SK-N-SH (cell line): ENCODE data around the gene DNAJC1. TPM values are rescaled to one million over a fixed set of nuclear protein-coding genes. Genes with fewer than 3 reads are reported as not detected.

ENCODE experiments used
- CTCF ChIA-PET: fragments of 300-600, 350-600 bp; formaldehyde crosslinking; extraction: SDS; loops from one replicate; lab custom pipeline; 2021; lab: Yijun Ruan, JAX
- POLR2A ChIA-PET: fragments of 350-600 bp; sonication (Branson Sonifier 250); formaldehyde crosslinking; extraction: SDS; loops from one replicate; lab custom pipeline; 2020; ENCODE audit warnings: antibody characterized with exemption, inconsistent platforms; lab: Yijun Ruan, JAX
- DNase-seq: peaks from one replicate; pipeline ENCODE4 v3.0.0; 2012
- H2AFZ ChIP-seq: fragments of 200-600 bp; sonication (generic); 2 replicates; pipeline ENCODE4 v1.8.1; 2016; ENCODE audit warnings: antibody characterized with exemption, mild to moderate bottlenecking, low read depth
- H3F3A ChIP-seq: fragments of 200-600 bp; sonication (generic); replicated peaks from 2 replicates; pipeline ENCODE3; 2016; ENCODE audit warnings: antibody characterized with exemption, mild to moderate bottlenecking; ENCODE audit not compliant: insufficient read depth
- H3K27ac ChIP-seq, 2 experiments: fragments of 200-500 bp in 1 of 2; fragments of 200-600 bp in 1 of 2; sonication (Bioruptor generic) in 1 of 2; sonication (generic), shearing (Covaris generic) in 1 of 2; 2 replicates each; pipeline versions ENCODE4 v1.5.1 to v1.6.1; 2014 to 2016; ENCODE audit warnings: low read depth in 2 of 2, inconsistent platforms in 1 of 2, low read length in 1 of 2, mild to moderate bottlenecking in 1 of 2, mixed read lengths in 1 of 2
- H3K27me3 ChIP-seq: fragments of 200-600 bp; sonication (generic), shearing (Covaris generic); 2 replicates; pipeline ENCODE4 v1.6.1; 2016; ENCODE audit warnings: mixed run types; ENCODE audit not compliant: insufficient read depth
- H3K36me3 ChIP-seq, 2 experiments: fragments of 200-500 bp in 1 of 2; fragments of 200-600 bp in 1 of 2; sonication (Bioruptor generic) in 1 of 2; sonication (generic) in 1 of 2; replicated peaks in 1 of 2; 2 replicates each; pipeline versions ENCODE3 to v1.5.1; 2014 to 2016; ENCODE audit warnings: low read length in 1 of 2, mild to moderate bottlenecking in 1 of 2; ENCODE audit not compliant: insufficient read depth in 2 of 2, control insufficient read depth in 1 of 2
- H3K4me1 ChIP-seq, 2 experiments: fragments of 200-500 bp in 1 of 2; fragments of 200-600 bp in 1 of 2; sonication (Bioruptor generic) in 1 of 2; sonication (generic), shearing (Covaris generic) in 1 of 2; 2 replicates each; pipeline versions ENCODE4 v1.5.1 to v1.6.1; 2014 to 2016; ENCODE audit warnings: low read depth in 1 of 2, low read length in 1 of 2, mixed run types in 1 of 2; ENCODE audit not compliant: insufficient read depth in 2 of 2, control insufficient read depth in 1 of 2
- H3K4me2 ChIP-seq: fragments of 200-600 bp; sonication (generic), shearing (Covaris generic); 2 replicates; pipeline ENCODE4 v1.6.1; 2017; ENCODE audit warnings: mixed run types
- H3K4me3 ChIP-seq, 2 experiments: fragments of 200-500 bp in 1 of 2; fragments of 200-600 bp in 1 of 2; sonication (Bioruptor generic) in 1 of 2; sonication (generic), shearing (Covaris generic) in 1 of 2; 2 replicates each; pipeline versions ENCODE4 v1.5.1 to v1.8.1; 2014 to 2016; ENCODE audit warnings: low read depth in 2 of 2, inconsistent platforms in 1 of 2, low read length in 1 of 2, mild to moderate bottlenecking in 1 of 2, mixed read lengths in 1 of 2, moderate library complexity in 1 of 2
- H3K79me2 ChIP-seq: fragments of 200-600 bp; sonication (generic); 2 replicates; pipeline ENCODE4 v1.8.1; 2017; ENCODE audit warnings: mild to moderate bottlenecking; ENCODE audit not compliant: insufficient read depth
- H3K9ac ChIP-seq: fragments of 200-600 bp; sonication (generic); 2 replicates; pipeline ENCODE4 v1.6.1; 2017; ENCODE audit warnings: mixed run types
- H3K9me2 ChIP-seq: fragments of 200-600 bp; sonication (generic); 2 replicates; pipeline ENCODE4 v1.6.1; 2017; ENCODE audit warnings: mixed run types
- H3K9me3 ChIP-seq: fragments of 200-600 bp; sonication (generic); 2 replicates; pipeline ENCODE4 v1.6.1; 2017; ENCODE audit warnings: mixed run types, mild to moderate bottlenecking, moderate library complexity
- H4K20me1 ChIP-seq: fragments of 200-600 bp; sonication (generic); 2 replicates; pipeline ENCODE4 v1.6.1; 2017; ENCODE audit warnings: mild to moderate bottlenecking, mixed run types; ENCODE audit not compliant: insufficient read depth
- EP300 ChIP-seq, 2 experiments: IDR thresholded peaks; 2 replicates each; pipeline versions ENCODE4 v1.4.0 to v1.6.1; 2012; ENCODE audit warnings: borderline replicate concordance in 1 of 2, low read depth in 1 of 2, low read length in 1 of 2
- FOSL2 ChIP-seq: IDR thresholded peaks from 2 replicates; pipeline ENCODE4 v1.4.0; 2012; ENCODE audit warnings: low read depth, mild to moderate bottlenecking, moderate library complexity, borderline replicate concordance
- FOXJ3 ChIP-seq: sonication (generic); formaldehyde crosslinking; IDR thresholded peaks from 2 replicates; pipeline ENCODE4 v1.5.1; 2020; ENCODE audit warnings: mild to moderate bottlenecking, missing genetic modification reagents
- GABPA ChIP-seq: IDR thresholded peaks from 2 replicates; pipeline ENCODE4 v1.4.0; 2012; ENCODE audit warnings: low read depth, mild to moderate bottlenecking
- MAX ChIP-seq: IDR thresholded peaks from 2 replicates; pipeline ENCODE4 v1.4.0; 2012; ENCODE audit warnings: low read depth
- MEF2A ChIP-seq: IDR thresholded peaks from 2 replicates; pipeline ENCODE4 v1.4.0; 2012; ENCODE audit warnings: low read depth, borderline replicate concordance
- PBX3 ChIP-seq: IDR thresholded peaks from 2 replicates; pipeline ENCODE4; 2012
- POLR2AphosphoS5 ChIP-seq: IDR thresholded peaks from 2 replicates; pipeline ENCODE4 v1.6.1; 2012; ENCODE audit warnings: low read depth, low read length
- RXRA ChIP-seq: IDR thresholded peaks from 2 replicates; pipeline ENCODE4 v1.4.0; 2012; ENCODE audit warnings: low read depth, mild to moderate bottlenecking, borderline replicate concordance
- SIN3A ChIP-seq: IDR thresholded peaks from 2 replicates; pipeline ENCODE4 v1.6.1; 2012; ENCODE audit warnings: low read depth, mild to moderate bottlenecking, low read length, moderate library complexity, borderline replicate concordance
- SMC3 ChIP-seq: IDR thresholded peaks from 2 replicates; pipeline ENCODE4 v1.6.1; 2012; ENCODE audit warnings: low read depth, low read length, improper control_type of control experiment
- TAF1 ChIP-seq: IDR thresholded peaks from 2 replicates; pipeline ENCODE4 v1.6.1; 2012; ENCODE audit warnings: low read depth, mild to moderate bottlenecking, low read length, moderate library complexity, borderline replicate concordance
- USF1 ChIP-seq: IDR thresholded peaks from 2 replicates; pipeline ENCODE4 v1.4.0; 2012; ENCODE audit warnings: low read depth, borderline replicate concordance
- WGBS: methylation state at CpG from one replicate; pipeline ENCODE4 v1.1.6; 2017; ENCODE audit warnings: low lambda C conversion rate; 5-methylcytosine and 5-hydroxymethylcytosine counted together
- polyA plus RNA-seq, 3 experiments: library from polyadenylated mRNA; depleted of rRNA; stranded (reverse); fragments of >200 nt; gene quantifications; 2 replicates each; pipeline ENCODE4 v1.2.3, GENCODE V29; 2012

Gene DNAJC1
- polyA plus RNA-seq, 1 of the 3 experiments (the other 2 are of a cell fraction): 9.3 TPM

- Histone ChIP-seq H3K4me3 (no peak overlapping the region), H3F3A (no peaks in the 10 kb centered on the region), H3K9ac (no peak overlapping the region), H3K27ac (no peak overlapping the region), H4K20me1 (no peaks in the 10 kb centered on the region), H3K9me3 (peaks cover 27% of the 10 kb centered on the region), H3K79me2 (no peaks in the 10 kb centered on the region), H3K4me1 (no peaks in the 10 kb centered on the region), H3K36me3 (peaks cover 0 to 12% of the 10 kb centered on the region in 2 experiments), H3K4me2 (no peak overlapping the region), H3K9me2 (no peaks in the 10 kb centered on the region), H3K27me3 (no peaks in the 10 kb centered on the region), H2AFZ (no peak overlapping the region)
- no peak for DNase-seq
- ChIA-PET CTCF (no interaction called here), POLR2A (no interaction called here)
- TF ChIP-seq EP300 (IDR thresholded peaks at IDR 0.05; ENCODE audit: borderline replicate concordance in 1 of 2, low read depth in 1 of 2, low read length in 1 of 2) (no peak), MEF2A (no peak), POLR2AphosphoS5 (no peak), SIN3A (no peak)
Measured at GRCh38 chr10:21830037-21830436, 173.5 kb downstream of the DNAJC1 start.

- no peak overlapping the region for H2AFZ ChIP-seq
- no peaks in the 10 kb centered on the region for H3K79me2 ChIP-seq
- no peak overlapping the region for H3K27ac ChIP-seq
- no peak for DNase-seq
- H3K9me3 ChIP-seq: peaks cover 30% of the 10 kb centered on the region
- no peaks in the 10 kb centered on the region for H3K9me2 ChIP-seq
- no peak overlapping the region for H3K9ac ChIP-seq
- 90% methylated on average over 3 of the region's 3 CpGs for WGBS
- H3F3A ChIP-seq: no peaks in the 10 kb centered on the region
- peaks cover 0 to 9% of the 10 kb centered on the region in 2 experiments for H3K36me3 ChIP-seq
- TF ChIP-seq SMC3 (no peak), MAX (no peak), RXRA (no peak), FOSL2 (no peak), FOXJ3 (CRISPR knock-in tag) (no peak), GABPA (no peak), PBX3 (no peak), TAF1 (no peak), USF1 (no peak)
- H3K27me3 ChIP-seq: no peaks in the 10 kb centered on the region
- POLR2A ChIA-PET: no interaction called here
- no peak overlapping the region for H3K4me2 ChIP-seq
- no peaks in the 10 kb centered on the region for H4K20me1 ChIP-seq
- CTCF ChIA-PET: no interaction called here
- H3K4me3 ChIP-seq: no peak overlapping the region
- no peaks in the 10 kb centered on the region for H3K4me1 ChIP-seq
Measured at GRCh38 chr10:21827308-21827707, 176.2 kb downstream of the DNAJC1 start.
